ENCODE data around the gene CPNE5. TPM values are rescaled to one million over a fixed set of nuclear protein-coding genes. Genes with fewer than 3 reads are reported as not detected.

The CPNE5 gene
- total and polyA plus RNA-seq, 2 of the 4 experiments (the other 2 are of a cell fraction), result 0.07 TPM; not detected in 1

DNA sequence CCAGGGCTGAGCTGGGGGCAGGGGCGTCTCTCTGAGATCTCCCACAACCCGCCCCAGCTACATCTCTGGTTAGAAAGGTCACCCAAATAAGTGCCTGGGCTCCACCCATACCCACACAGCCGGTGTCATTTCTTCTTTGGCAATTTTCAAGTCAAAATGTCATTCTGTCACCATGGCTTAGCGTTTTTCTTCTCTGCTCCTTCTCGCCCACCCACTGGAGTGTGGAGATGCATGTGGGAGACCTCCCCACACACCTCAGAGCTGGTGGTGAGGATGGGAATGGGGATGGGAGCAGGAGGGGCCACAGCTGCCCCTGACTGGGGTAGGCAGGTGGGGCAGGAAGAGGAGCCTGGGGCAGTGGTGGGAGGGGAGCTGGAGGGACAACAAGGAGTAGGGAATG is 63.1 kb downstream of the CPNE5 start:
- POLR2A ChIA-PET (ENCODE audit: unreplicated experiment), result no interaction called here
- Histone ChIP-seq H2AK5ac (ENCODE audit: low read depth, low read length) (no peak overlapping the region), H3K4me2 (ENCODE audit: low read depth, low read length) (no peak overlapping the region), H3K23ac (ENCODE audit: low read depth, low read length) (no peak overlapping the region; the same call in 1 of the 2 replicates), H4K5ac (ENCODE audit: low read depth, low read length) (no peak overlapping the region), H2BK5ac (ENCODE audit: low read depth, low read length, poor library complexity, severe bottlenecking) (no peak overlapping the region), H2AK9ac (replicated peaks; ENCODE audit: low read depth, low read length, poor library complexity) (no peak overlapping the region), H2AFZ (replicated peaks; ENCODE audit: low read length, poor library complexity) (no peak overlapping the region), H3K4ac (ENCODE audit: low read depth, low read length) (no peak overlapping the region), H3K27ac (ENCODE audit: insufficient read depth, low read length) (no peak overlapping the region), H2BK20ac (ENCODE audit: low read depth, low read length) (no peak overlapping the region), H4K20me1 (ENCODE audit: insufficient read depth, low read length) (no peaks in the 10 kb centered on the region), H3K4me3 (ENCODE audit: insufficient read depth, low read depth, low read length) (no peak overlapping the region), H3K27me3 (ENCODE audit: control insufficient read depth, insufficient read depth, low read length) (peaks cover 42% of the 10 kb centered on the region), H3K14ac (replicated peaks; ENCODE audit: low read depth, low read length) (no peak overlapping the region), H3K9ac (ENCODE audit: low read depth, low read length) (no peak overlapping the region), H3K36me3 (ENCODE audit: control insufficient read depth, insufficient read depth, low read length) (no peaks in the 10 kb centered on the region), H3K79me1 (ENCODE audit: low read depth in 1 of 2, low read length in 2 of 2) (no peaks in the 10 kb centered on the region), H2BK120ac (ENCODE audit: low read depth, low read length) (no peak overlapping the region), H2BK15ac (ENCODE audit: low read depth, low read length) (no peak overlapping the region), H3K18ac (ENCODE audit: low read depth, low read length) (no peak overlapping the region), H3K9me1 (ENCODE audit: insufficient read depth, low read length) (peaks cover 6% of the 10 kb centered on the region), H4K91ac (ENCODE audit: insufficient read depth, low read depth, low read length) (no peak overlapping the region), H3K56ac (ENCODE audit: extremely low read depth, insufficient read depth, low read length) (no peak overlapping the region), H3K4me1 (ENCODE audit: control insufficient read depth, insufficient read depth, low read length) (no peaks in the 10 kb centered on the region), H3K9me3 (ENCODE audit: control insufficient read depth, insufficient read depth, low read length) (no peaks in the 10 kb centered on the region), H4K8ac (ENCODE audit: low read depth in 2 of 2, low read length in 2 of 2) (no peak overlapping the region)
- ATAC-seq (ENCODE audit: low read depth) (no peak), DNase-seq (no peak)
- CTCF ChIA-PET, result no interaction called here
- in situ Hi-C loops (cut with MboI; ENCODE audit: low sequenced_read_pairs), result no loop called here
- intact Hi-C loops (cut with micrococcal nuclease), result no loop called here
- TF ChIP-seq CEBPB (IDR thresholded peaks at IDR 0.05; ENCODE audit: low read depth, low read length) (no peak), RFX5 (IDR thresholded peaks at IDR 0.05; ENCODE audit: low read depth, low read length) (no peak), POLR2A (IDR thresholded peaks at IDR 0.05; ENCODE audit: low read depth, low read length) (no peak), CHD1 (IDR thresholded peaks at IDR 0.05; ENCODE audit: low read depth, low read length) (no peak), BHLHE40 (IDR thresholded peaks at IDR 0.05; ENCODE audit: low read depth, low read length) (no peak), MXI1 (IDR thresholded peaks at IDR 0.05; ENCODE audit: borderline replicate concordance, low read depth, low read length) (no peak), MAZ (IDR thresholded peaks at IDR 0.05; ENCODE audit: borderline replicate concordance, low read depth, low read length) (no peak), MAFK (IDR thresholded peaks at IDR 0.05; ENCODE audit: low read depth, low read length) (no peak), FOS (IDR thresholded peaks at IDR 0.05; ENCODE audit: low read depth, low read length) (no peak), RAD21 (IDR thresholded peaks at IDR 0.05; ENCODE audit: low read length) (no peak), NFE2L2 (IDR thresholded peaks at IDR 0.05; ENCODE audit: low read depth, low read length) (no peak), SMC3 (IDR thresholded peaks at IDR 0.05; ENCODE audit: low read depth, low read length) (no peak), RCOR1 (IDR thresholded peaks at IDR 0.05; ENCODE audit: insufficient replicate concordance, low read length) (no peak)
- TF ChIP-seq, protein P1, sequence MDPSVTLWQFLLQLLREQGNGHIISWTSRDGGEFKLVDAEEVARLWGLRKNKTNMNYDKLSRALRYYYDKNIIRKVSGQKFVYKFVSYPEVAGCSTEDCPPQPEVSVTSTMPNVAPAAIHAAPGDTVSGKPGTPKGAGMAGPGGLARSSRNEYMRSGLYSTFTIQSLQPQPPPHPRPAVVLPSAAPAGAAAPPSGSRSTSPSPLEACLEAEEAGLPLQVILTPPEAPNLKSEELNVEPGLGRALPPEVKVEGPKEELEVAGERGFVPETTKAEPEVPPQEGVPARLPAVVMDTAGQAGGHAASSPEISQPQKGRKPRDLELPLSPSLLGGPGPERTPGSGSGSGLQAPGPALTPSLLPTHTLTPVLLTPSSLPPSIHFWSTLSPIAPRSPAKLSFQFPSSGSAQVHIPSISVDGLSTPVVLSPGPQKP (IDR thresholded peaks at IDR 0.05; ENCODE audit: borderline replicate concordance, low read depth, low read length), result no peak
- TF ChIP-seq, protein P2, sequence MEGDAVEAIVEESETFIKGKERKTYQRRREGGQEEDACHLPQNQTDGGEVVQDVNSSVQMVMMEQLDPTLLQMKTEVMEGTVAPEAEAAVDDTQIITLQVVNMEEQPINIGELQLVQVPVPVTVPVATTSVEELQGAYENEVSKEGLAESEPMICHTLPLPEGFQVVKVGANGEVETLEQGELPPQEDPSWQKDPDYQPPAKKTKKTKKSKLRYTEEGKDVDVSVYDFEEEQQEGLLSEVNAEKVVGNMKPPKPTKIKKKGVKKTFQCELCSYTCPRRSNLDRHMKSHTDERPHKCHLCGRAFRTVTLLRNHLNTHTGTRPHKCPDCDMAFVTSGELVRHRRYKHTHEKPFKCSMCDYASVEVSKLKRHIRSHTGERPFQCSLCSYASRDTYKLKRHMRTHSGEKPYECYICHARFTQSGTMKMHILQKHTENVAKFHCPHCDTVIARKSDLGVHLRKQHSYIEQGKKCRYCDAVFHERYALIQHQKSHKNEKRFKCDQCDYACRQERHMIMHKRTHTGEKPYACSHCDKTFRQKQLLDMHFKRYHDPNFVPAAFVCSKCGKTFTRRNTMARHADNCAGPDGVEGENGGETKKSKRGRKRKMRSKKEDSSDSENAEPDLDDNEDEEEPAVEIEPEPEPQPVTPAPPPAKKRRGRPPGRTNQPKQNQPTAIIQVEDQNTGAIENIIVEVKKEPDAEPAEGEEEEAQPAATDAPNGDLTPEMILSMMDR (conservative IDR thresholded peaks at IDR 0.05; ENCODE audit: low read depth, low read length), result no peak
- TF ChIP-seq, protein P3, sequence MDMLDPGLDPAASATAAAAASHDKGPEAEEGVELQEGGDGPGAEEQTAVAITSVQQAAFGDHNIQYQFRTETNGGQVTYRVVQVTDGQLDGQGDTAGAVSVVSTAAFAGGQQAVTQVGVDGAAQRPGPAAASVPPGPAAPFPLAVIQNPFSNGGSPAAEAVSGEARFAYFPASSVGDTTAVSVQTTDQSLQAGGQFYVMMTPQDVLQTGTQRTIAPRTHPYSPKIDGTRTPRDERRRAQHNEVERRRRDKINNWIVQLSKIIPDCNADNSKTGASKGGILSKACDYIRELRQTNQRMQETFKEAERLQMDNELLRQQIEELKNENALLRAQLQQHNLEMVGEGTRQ (IDR thresholded peaks at IDR 0.05; ENCODE audit: low read depth, low read length), result no peak
- dilution Hi-C loops (cut with HindIII; ENCODE audit: low sequenced_read_pairs, unreplicated experiment), result no loop called here
- BruUV-seq (replicated peaks), result no TSS peak
- WGBS, 2 experiments (ENCODE audit: extremely low coverage in 2 of 2, insufficient read length in 1 of 2), result no CpG with 5 or more reads among the region's 5 CpGs
